ENCODE measurements around the gene LY6G6D.

DNA sequence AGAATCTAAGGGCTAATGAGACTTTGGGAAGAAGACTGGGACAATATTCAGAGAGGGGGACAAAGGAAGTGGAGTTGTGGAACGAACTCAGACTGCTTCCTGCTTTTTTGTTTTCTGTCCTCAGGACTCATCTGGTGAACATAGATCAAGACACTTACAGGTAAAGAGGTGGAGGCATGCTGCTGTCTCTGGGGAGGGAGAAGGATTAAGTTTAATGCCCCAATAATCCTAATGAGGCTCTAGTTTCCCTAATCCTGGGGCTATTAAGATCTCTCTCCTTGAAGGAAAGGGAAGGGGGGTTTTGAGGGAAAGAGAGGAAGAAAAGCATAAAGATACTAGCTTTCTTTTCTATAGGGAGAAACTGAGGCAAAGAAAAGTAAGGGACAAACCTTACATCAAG, 29.3 kb downstream of the LY6G6D start:
- no peak for TF ChIP-seq FOXK1 (CRISPR knock-in tag; IDR thresholded peaks at IDR 0.05)
- TF ChIP-seq, protein P1, sequence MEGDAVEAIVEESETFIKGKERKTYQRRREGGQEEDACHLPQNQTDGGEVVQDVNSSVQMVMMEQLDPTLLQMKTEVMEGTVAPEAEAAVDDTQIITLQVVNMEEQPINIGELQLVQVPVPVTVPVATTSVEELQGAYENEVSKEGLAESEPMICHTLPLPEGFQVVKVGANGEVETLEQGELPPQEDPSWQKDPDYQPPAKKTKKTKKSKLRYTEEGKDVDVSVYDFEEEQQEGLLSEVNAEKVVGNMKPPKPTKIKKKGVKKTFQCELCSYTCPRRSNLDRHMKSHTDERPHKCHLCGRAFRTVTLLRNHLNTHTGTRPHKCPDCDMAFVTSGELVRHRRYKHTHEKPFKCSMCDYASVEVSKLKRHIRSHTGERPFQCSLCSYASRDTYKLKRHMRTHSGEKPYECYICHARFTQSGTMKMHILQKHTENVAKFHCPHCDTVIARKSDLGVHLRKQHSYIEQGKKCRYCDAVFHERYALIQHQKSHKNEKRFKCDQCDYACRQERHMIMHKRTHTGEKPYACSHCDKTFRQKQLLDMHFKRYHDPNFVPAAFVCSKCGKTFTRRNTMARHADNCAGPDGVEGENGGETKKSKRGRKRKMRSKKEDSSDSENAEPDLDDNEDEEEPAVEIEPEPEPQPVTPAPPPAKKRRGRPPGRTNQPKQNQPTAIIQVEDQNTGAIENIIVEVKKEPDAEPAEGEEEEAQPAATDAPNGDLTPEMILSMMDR (IDR thresholded peaks at IDR 0.05), result no peak
- no peak for TF ChIP-seq ESRRA (CRISPR knock-in tag; IDR thresholded peaks at IDR 0.05; ENCODE audit: borderline replicate concordance)
- TF ChIP-seq, protein P2, sequence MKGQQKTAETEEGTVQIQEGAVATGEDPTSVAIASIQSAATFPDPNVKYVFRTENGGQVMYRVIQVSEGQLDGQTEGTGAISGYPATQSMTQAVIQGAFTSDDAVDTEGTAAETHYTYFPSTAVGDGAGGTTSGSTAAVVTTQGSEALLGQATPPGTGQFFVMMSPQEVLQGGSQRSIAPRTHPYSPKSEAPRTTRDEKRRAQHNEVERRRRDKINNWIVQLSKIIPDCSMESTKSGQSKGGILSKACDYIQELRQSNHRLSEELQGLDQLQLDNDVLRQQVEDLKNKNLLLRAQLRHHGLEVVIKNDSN (CRISPR knock-in tag; IDR thresholded peaks at IDR 0.05), result no peak

Measured in WTC11 (cell line).